Activated T-helper 2 cell treated with anti-CD3 and anti-CD28 coated beads, Interferon-gamma antibody, Interleukin-2, Interleukin-4, amounts not matched to agents 10 μg/mL and 5 μg/mL and 100 μg/mL, durations not matched to agents 14 hours and 24 hours and 36 hours (primary cell): ENCODE data around the gene WDR5. TPM values are rescaled to one million over a fixed set of nuclear protein-coding genes. Genes with fewer than 3 reads are reported as not detected.
"Not testable (repeated sequence)": the region's sequence is repeated elsewhere in the genome, so short reads cannot be mapped to it uniquely, and the experiment has no call there.

Experiments used
- DNase-seq: peaks from one replicate; pipeline ENCODE4 v3.0.0; 2021; ENCODE audit warnings: low spot score
- H3K27ac Mint-ChIP-seq: one replicate; pipeline ENCODE4 v1.8.0; 2021; ENCODE audit warnings: mixed read lengths
- H3K27me3 Mint-ChIP-seq: one replicate; pipeline ENCODE4 v1.8.0; 2021; ENCODE audit warnings: low read depth, mixed read lengths
- H3K36me3 Mint-ChIP-seq: one replicate; pipeline ENCODE4 v1.8.0; 2021; ENCODE audit warnings: low read depth, mixed read lengths
- H3K4me1 Mint-ChIP-seq: one replicate; pipeline ENCODE4 v1.8.0; 2021; ENCODE audit warnings: low read depth, mixed read lengths
- H3K4me3 Mint-ChIP-seq: one replicate; pipeline ENCODE4 v1.8.0; 2021; ENCODE audit warnings: low read depth, mild to moderate bottlenecking, moderate library complexity, mixed read lengths
- H3K9me3 Mint-ChIP-seq: one replicate; pipeline ENCODE4 v1.8.0; 2021; ENCODE audit warnings: mixed read lengths
- intact Hi-C: fragments of 100-400 bp; cut with micrococcal nuclease; formaldehyde crosslinking; loops from one replicate; pipeline ENCODE4 v1.15.1; 2023
- total RNA-seq: library from RNA; stranded (reverse); gene quantifications from 2 replicates; pipeline ENCODE4 v1.2.3, GENCODE V29; 2022

WDR5 gene
- total RNA-seq, result 54.0 and 58.9 TPM in 2 replicates

GRCh38 chr9:134135343-134136117 is at the start of gene WDR5:
Gene WDR5, plus strand, starts transcription at chr9:134136082. Its CDS starts 3,796 bp downstream, at chr9:134139878.
- DNase-seq, result peak; percentile 84
- Mint-ChIP-seq H3K27me3 (no peaks in the 10 kb centered on the region), H3K27ac (peak within 1 kb of the TSS; percentile 89), H3K4me1 (peaks cover 21% of the 10 kb centered on the region), H3K9me3 (no peaks in the 10 kb centered on the region), H3K4me3 (peak within 1 kb of the TSS; percentile 98), H3K36me3 (peaks cover 25% of the 10 kb centered on the region)
- intact Hi-C loops, result loop anchor here (1.0 kb wide), 2 partner anchors 29 to 67 kb away; partner anchors contain the start of genes BRD3 and RNU6ATAC

GRCh38 chr9:134088063-134088725 is 47.7 kb upstream of the WDR5 start:
- Mint-ChIP-seq H3K4me1 (no peaks in the 10 kb centered on the region), H3K27me3 (peaks cover 12% of the 10 kb centered on the region), H3K9me3 (no peaks in the 10 kb centered on the region), H3K27ac (no peak overlapping the region), H3K36me3 (no peaks in the 10 kb centered on the region), H3K4me3 (no peak overlapping the region)
- DNase-seq, result no peak
- intact Hi-C loops, result no loop called here

DNA sequence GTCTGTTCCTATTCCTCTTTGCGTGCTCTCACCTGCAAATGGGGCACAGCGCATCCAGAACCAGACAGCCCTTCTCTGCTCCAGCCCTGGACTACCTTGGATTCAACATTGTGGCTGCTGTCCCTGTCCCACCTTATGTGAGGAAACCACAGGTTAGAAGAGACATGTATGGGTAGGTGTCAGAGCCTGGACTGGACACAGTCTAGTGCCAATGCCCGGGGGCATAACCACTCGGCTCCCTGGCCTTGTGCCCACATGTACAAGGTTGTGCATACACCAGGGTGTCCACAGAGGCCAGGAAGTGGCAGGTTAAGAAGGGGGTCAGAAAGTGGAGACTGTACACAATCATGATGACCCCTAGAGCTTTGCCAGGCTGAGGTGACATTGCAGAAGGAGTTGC is 45.9 kb upstream of the WDR5 start:
- no peak for DNase-seq
- H3K9me3 Mint-ChIP-seq, result no peaks in the 10 kb centered on the region
- no peak overlapping the region for H3K4me3 Mint-ChIP-seq
- H3K4me1 Mint-ChIP-seq, result no peaks in the 10 kb centered on the region
- intact Hi-C loops, result loop anchor here (10.0 kb wide), 1 partner anchor 65 kb away; the partner anchor contains the start of gene BRD3OS
- no peaks in the 10 kb centered on the region for H3K36me3 Mint-ChIP-seq
- peaks cover 9% of the 10 kb centered on the region for H3K27me3 Mint-ChIP-seq
- no peak overlapping the region for H3K27ac Mint-ChIP-seq

GRCh38 chr9:134099123-134099761 is 36.6 kb upstream of the WDR5 start:
- peak; percentile 34 for DNase-seq
- no peak overlapping the region for H3K27ac Mint-ChIP-seq
- H3K4me3 Mint-ChIP-seq, result no peak overlapping the region
- intact Hi-C loops, result loop anchor here (1.0 to 10.0 kb wide), 3 partner anchors 31 to 307 kb away; partner anchors contain the start of genes BRD3 and BRD3OS
- peaks cover 3% of the 10 kb centered on the region for H3K4me1 Mint-ChIP-seq
- no peaks in the 10 kb centered on the region for H3K9me3 Mint-ChIP-seq
- H3K36me3 Mint-ChIP-seq, result no peaks in the 10 kb centered on the region
- H3K27me3 Mint-ChIP-seq, result no peaks in the 10 kb centered on the region

DNA sequence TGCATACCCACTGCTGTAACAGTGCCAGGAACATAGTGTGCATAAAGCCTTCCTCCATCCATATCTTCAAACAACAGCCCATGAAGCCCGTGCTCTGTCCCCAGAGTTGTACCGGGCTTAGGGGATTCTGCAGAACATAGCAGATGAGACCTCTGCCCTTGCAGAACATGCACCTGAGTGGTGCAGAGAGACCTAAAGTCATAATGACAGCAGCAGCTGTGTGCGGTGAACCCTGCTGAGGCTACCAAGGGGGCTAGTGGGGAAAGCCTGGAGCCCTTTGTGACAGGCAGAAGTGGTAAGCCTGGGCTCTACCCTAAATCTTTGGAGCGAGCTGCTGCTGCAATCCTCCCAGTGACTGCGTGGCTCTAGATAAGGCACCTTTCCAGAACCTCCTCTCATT is 35.8 kb upstream of the WDR5 start:
- intact Hi-C loops, result no loop called here
- Mint-ChIP-seq H3K27me3 (no peaks in the 10 kb centered on the region), H3K4me1 (peaks cover 3% of the 10 kb centered on the region), H3K36me3 (no peaks in the 10 kb centered on the region), H3K27ac (no peak overlapping the region), H3K4me3 (no peak overlapping the region), H3K9me3 (no peaks in the 10 kb centered on the region)
- no peak for DNase-seq

- H3K4me3 Mint-ChIP-seq, H3K27me3 Mint-ChIP-seq, intact Hi-C loops, H3K27ac Mint-ChIP-seq, H3K9me3 Mint-ChIP-seq, H3K36me3 Mint-ChIP-seq, DNase-seq, H3K4me1 Mint-ChIP-seq: not testable (repeated sequence)
These were observed 34.7 kb upstream of the WDR5 start for GRCh38 chr9:134101133-134101532.

- H3K9me3 Mint-ChIP-seq, result no peaks in the 10 kb centered on the region
- H3K27me3 Mint-ChIP-seq, result no peaks in the 10 kb centered on the region
- no peak for DNase-seq
- H3K4me1 Mint-ChIP-seq, result peaks cover 3% of the 10 kb centered on the region
- no peaks in the 10 kb centered on the region for H3K36me3 Mint-ChIP-seq
- no peak overlapping the region for H3K27ac Mint-ChIP-seq
- H3K4me3 Mint-ChIP-seq, result no peak overlapping the region
- intact Hi-C loops, result no loop called here
These were observed 34.2 kb upstream of the WDR5 start for GRCh38 chr9:134101623-134102149.

DNA sequence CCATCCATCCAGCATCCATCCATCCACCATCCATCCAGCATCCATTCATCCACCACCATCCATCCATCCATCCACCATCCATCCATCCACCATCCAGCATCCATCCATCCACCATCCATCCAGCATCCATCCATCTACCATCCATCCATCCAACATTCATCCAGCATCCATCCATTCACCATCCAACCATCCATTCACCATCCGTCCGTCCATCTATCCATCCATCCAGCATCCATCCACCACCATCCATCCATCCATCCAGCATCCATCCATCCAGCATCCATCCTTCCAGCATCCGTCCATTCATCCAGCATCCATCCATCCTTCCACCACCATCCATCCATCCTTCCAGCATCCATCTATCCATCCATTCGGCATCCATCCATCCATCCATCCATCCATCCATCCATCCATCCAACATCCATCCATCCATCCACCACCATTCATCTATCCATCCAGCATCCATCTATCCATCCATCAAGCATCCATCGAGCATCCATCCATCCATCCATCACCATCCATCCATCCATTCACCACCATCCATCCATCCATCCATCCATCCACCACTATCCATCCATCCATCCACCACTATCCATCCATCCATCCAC is 32.4 kb upstream of the WDR5 start:
- Mint-ChIP-seq H3K4me1 (peaks cover 3% of the 10 kb centered on the region), H3K9me3 (no peaks in the 10 kb centered on the region), H3K27me3 (no peaks in the 10 kb centered on the region), H3K36me3 (no peaks in the 10 kb centered on the region), H3K4me3 (no peak overlapping the region), H3K27ac (no peak overlapping the region)
- intact Hi-C loops, result no loop called here
- DNase-seq, result no peak

DNA sequence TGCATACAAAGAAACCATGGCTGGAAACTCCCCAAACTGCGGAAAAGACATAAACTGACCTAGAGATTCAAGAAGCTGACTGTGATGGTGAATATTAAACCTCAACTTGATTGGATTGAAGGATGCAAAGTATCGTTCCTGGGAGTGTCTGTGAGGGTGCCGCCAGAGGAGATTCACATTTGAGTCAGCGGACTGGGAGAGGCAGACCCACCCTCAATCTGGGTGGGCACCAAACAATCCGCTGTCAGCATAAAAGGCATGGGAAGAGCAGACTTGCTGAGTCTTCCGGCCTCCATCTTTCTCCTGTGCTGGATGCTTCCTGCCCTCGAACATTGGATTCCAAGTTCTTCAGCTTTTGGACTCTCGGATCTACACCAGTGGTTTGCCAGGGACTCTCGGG is 24.8 kb upstream of the WDR5 start:
- DNase-seq, result no peak
- intact Hi-C loops, result no loop called here
- Mint-ChIP-seq H3K27ac (no peak overlapping the region), H3K4me3 (no peak overlapping the region), H3K27me3 (no peaks in the 10 kb centered on the region), H3K9me3 (no peaks in the 10 kb centered on the region), H3K36me3 (no peaks in the 10 kb centered on the region), H3K4me1 (no peaks in the 10 kb centered on the region)

DNA sequence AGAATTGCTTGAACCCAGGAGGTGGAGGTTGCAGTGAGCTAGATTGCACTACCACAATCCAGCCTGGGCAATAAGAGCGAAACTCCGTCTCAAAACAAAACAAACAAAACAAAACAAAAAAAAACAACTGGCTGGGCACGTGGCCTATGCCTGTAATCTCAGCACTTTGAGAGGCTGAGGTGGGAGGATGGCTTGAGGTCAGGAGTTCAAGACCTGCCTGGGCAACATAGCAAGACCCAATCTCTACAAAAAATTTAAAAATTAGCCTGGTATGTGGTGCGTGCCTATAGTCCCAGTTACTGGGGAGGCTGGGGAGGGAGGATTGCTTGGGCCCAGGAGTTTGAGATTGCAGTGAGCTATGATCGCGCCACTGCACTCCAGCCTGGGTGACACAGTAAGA is 23.3 kb upstream of the WDR5 start:
- DNase-seq, result no peak
- no peaks in the 10 kb centered on the region for H3K9me3 Mint-ChIP-seq
- H3K4me3 Mint-ChIP-seq, result no peak overlapping the region
- no peaks in the 10 kb centered on the region for H3K27me3 Mint-ChIP-seq
- H3K36me3 Mint-ChIP-seq, result no peaks in the 10 kb centered on the region
- no peak overlapping the region for H3K27ac Mint-ChIP-seq
- H3K4me1 Mint-ChIP-seq, result no peaks in the 10 kb centered on the region
- intact Hi-C loops, result no loop called here

DNA sequence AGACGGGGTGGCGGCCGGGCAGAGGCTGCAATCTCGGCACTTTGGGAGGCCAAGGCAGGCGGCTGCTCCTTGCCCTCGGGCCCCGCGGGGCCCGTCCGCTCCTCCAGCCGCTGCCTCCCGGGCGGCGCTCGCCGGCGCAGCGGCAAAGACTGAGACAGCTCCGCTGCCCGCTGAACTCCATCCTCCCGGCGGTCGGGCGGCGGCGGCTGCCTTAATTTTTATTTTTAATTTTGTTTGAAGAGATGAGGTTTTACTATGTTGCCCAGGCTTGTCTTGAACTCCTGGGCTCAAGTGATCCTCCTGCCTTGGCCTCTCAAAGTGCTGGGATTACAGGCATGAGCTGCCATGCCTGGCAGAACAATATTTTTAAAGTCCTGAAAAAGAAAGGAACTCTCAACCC is 16.9 kb upstream of the WDR5 start:
- DNase-seq, H3K27me3 Mint-ChIP-seq, H3K9me3 Mint-ChIP-seq, H3K27ac Mint-ChIP-seq, H3K4me3 Mint-ChIP-seq, H3K4me1 Mint-ChIP-seq, intact Hi-C loops, H3K36me3 Mint-ChIP-seq: not testable (repeated sequence)

DNA sequence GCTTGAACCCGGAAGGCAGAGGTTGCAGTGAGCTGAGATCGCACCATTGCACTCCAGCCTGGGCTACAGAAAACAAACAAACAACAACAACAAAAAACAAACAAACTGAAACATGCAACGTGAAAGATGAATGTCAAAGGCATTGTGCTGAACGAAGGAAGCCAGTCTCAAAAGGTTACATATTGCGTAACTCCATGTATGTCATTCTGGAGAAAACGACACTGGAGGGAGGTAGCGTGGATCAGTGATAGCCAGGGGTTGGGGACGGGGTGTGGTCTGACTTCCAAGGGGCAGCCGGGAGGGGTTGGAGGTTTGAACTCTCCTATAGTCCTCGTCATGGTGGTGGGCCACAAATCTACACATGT is 12.1 kb upstream of the WDR5 start:
- DNase-seq, result no peak
- H3K4me3 Mint-ChIP-seq, result no peak overlapping the region
- H3K9me3 Mint-ChIP-seq, result no peaks in the 10 kb centered on the region
- H3K4me1 Mint-ChIP-seq, result no peaks in the 10 kb centered on the region
- no peak overlapping the region for H3K27ac Mint-ChIP-seq
- H3K27me3 Mint-ChIP-seq, result no peaks in the 10 kb centered on the region
- H3K36me3 Mint-ChIP-seq, result no peaks in the 10 kb centered on the region
- intact Hi-C loops, result no loop called here
